Kidney (tissue), 14 donors: ENCODE data around the gene PPP6R3. TPM values are rescaled to one million over a fixed set of nuclear protein-coding genes. Genes with fewer than 3 reads are reported as not detected.

Experiments used
- DNase-seq, 5 donors: peaks; one replicate each; pipeline ENCODE4 v3.0.0-alpha.2; 2013 to 2020
- FAIRE-seq: peaks from 2 replicates; lab custom pipeline; 2012; peaks lifted over from hg19 to GRCh38; lab: Jason Lieb, UNC
- H3K27ac ChIP-seq, 2 donors: one replicate each; pipeline ENCODE4 v1.7.0; 2013; ENCODE audit warnings: low read depth in 2 of 2, low read length in 2 of 2, inconsistent platforms in 1 of 2
- H3K27me3 ChIP-seq: one replicate; pipeline ENCODE4 v1.7.1; 2013; ENCODE audit warnings: low read length, inconsistent platforms; ENCODE audit not compliant: control insufficient read depth, insufficient read depth
- H3K36me3 ChIP-seq, 3 donors: one replicate each; pipeline versions ENCODE4 v1.7.0 to v1.7.1; 2013; ENCODE audit warnings: low read length in 3 of 3, control low read depth in 1 of 3, inconsistent platforms in 1 of 3; ENCODE audit not compliant: insufficient read depth in 3 of 3, control insufficient read depth in 2 of 3
- H3K4me1 ChIP-seq, 3 donors: one replicate each; pipeline versions ENCODE4 v1.7.0 to v1.7.1; 2013; ENCODE audit warnings: low read length in 3 of 3, inconsistent platforms in 1 of 3, low read depth in 1 of 3; ENCODE audit not compliant: control insufficient read depth in 2 of 3, insufficient read depth in 2 of 3
- H3K4me3 ChIP-seq, 3 donors: one replicate each; pipeline versions ENCODE4 v1.7.0 to v1.8.1; 2013; ENCODE audit warnings: low read length in 3 of 3, control low read depth in 1 of 3, inconsistent platforms in 1 of 3
- H3K9ac ChIP-seq, 3 donors: one replicate each; pipeline versions ENCODE4 v1.7.0 to v1.7.1; 2013; ENCODE audit warnings: low read length in 3 of 3, control low read depth in 1 of 3, inconsistent platforms in 1 of 3
- H3K9me3 ChIP-seq, 3 donors: one replicate each; pipeline versions ENCODE4 v1.7.0 to v1.7.1; 2013; ENCODE audit warnings: low read length in 3 of 3, control low read depth in 1 of 3, inconsistent platforms in 1 of 3; ENCODE audit not compliant: control insufficient read depth in 2 of 3, insufficient read depth in 1 of 3
- CTCF ChIP-seq: IDR thresholded peaks from 3 replicates; pipeline ENCODE4 v1.5.1; 2012; ENCODE audit warnings: mild to moderate bottlenecking, moderate library complexity, borderline replicate concordance; ENCODE audit not compliant: insufficient read depth; ENCODE audit errors: extremely low read depth
- intact Hi-C: fragments of 100-400 bp; cut with DNase I; formaldehyde crosslinking; loops from one replicate; pipeline ENCODE4 v1.11.1; 2022
- polyA plus RNA-seq: library from polyadenylated mRNA; stranded (reverse); fragments of 350-450 nt; fragmentation: Illumina TruSeq; extraction: RNeasy Lipid Tissue Mini Kit (QIAGEN cat#74804); gene quantifications from one replicate; pipeline ENCODE4 v1.2.3, GENCODE V29; 2014; ENCODE audit warnings: low read depth, low replicate concordance; ENCODE audit not compliant: insufficient read depth
- total RNA-seq: library from RNA; stranded (reverse); fragmentation: NEBNext Ultra II Directional; extraction: Animal tissue kit (Norgen Biotek cat#: 25700); gene quantifications from one replicate; pipeline ENCODE4 v1.2.1, GENCODE V29; 2021
- donor health status: control.
- donor health status: control.
- donor health status: control.
- donor health status: control.
- donor health status: control.
- donor health status: DM: yes; HTN: yes; CAD: no.
- donor health status: Normal renal cell carcinoma (clear cell type).

The PPP6R3 gene
- total and polyA plus RNA-seq, 2 donors from 2014 or later, result 30.3 to 108 TPM

DNA sequence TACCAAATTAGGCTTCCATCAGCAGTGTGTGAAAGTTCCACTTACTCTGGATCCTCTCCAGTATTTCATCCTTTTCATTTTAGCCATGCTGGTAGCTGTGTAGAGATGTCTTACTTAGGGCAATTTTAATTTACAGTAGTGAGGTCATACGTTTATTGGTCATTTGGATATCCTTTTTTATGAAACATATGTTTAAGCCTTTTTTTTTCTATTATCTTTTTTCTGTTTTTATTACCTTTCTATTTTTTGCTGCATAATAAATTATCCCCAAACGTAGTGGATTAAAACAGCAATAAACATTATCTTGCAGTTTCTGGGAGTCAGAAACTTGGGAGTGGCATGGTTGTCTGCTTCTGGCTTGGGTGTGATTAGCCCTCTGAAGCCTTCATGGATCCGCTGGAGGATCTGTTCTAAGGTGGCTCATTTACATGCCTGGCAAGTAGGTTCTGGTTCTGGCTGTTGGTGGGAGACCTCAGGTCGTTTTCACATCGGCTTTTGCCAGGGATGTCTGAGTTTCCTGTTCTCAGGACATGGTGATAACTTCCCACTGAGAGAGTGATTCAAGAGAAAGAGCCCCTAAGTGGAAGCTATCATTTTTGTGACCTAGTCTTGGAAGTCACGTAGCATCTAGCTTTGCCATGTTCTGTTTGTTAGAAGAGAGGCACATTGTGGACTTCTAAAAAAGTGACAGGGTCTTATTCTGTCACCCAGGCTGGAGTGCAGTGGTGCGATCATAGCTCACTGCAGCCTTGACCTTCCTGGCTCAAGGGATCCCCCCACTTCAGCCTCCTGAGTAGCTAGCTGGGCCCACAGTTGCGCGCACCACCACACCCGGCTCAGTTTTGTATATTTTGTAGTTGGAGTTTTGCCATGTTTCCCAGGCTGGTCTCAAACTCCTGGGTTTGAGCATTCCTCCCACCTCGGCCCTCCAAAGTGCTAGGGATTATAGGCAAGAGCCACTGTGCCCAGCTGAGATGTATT lies 38.6 kb downstream of the PPP6R3 start:
- peaks cover 0 to 35% (median 28%) of the 10 kb centered on the region in 3 donors for H3K4me1 ChIP-seq
- H3K4me3 ChIP-seq, result no peak overlapping the region
- no peak overlapping the region for H3K9ac ChIP-seq
- intact Hi-C loops, result no loop called here
- H3K36me3 ChIP-seq, result no peaks in the 10 kb centered on the region
- no peaks in the 10 kb centered on the region for H3K9me3 ChIP-seq
- no peak overlapping the region for H3K27ac ChIP-seq
- DNase-seq, result no peak
- TF ChIP-seq CTCF, result no peak
- H3K27me3 ChIP-seq, result no peaks in the 10 kb centered on the region
- no peak for FAIRE-seq

DNA sequence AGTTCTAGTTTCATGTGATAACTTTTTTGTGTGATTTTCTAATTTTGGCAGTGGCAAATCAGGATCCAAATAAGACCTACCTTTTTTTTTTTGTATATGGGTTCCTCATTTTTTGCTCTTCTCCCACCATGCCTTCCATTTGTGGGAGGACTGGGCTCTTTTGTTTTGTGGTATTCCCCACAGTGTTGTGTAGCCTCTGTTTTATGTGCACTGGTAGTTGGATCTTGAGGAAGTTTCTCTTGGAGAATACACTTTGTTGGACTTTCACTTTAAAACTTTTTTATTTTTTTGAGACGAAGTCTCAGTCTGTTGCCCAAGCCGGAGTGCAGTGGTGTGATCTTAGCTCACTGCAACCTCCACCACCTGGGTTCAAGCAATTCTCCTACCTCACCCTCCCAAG lies 39.7 kb downstream of the PPP6R3 start:
- Histone ChIP-seq H3K9me3 (no peaks in the 10 kb centered on the region), H3K9ac (no peak overlapping the region), H3K27ac (no peak overlapping the region), H3K4me1 (peaks cover 0 to 35% (median 34%) of the 10 kb centered on the region in 3 donors), H3K4me3 (no peak overlapping the region), H3K36me3 (no peaks in the 10 kb centered on the region), H3K27me3 (no peaks in the 10 kb centered on the region)
- intact Hi-C loops, result no loop called here
- DNase-seq, result no peak
- no peak for TF ChIP-seq CTCF
- FAIRE-seq, result no peak

DNA sequence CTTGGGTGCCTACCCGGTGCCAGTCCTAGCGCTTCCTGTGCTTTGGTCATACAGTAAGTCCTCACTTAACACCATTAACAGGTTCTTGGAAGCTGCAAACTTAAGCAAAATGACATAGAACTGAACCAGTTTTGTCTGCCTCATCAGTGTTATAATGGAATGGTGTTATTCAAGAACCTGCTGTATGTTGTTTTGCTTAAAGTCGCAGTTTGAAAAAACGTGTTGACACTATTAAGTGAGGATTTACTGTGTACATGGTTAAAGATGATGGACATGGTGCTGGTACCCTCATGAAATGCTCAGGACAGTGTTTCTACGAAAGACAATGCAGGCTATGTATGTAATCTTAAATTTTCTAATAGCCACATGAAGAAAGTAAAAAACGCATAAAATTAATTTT lies 41.3 kb downstream of the PPP6R3 start:
- intact Hi-C loops, result no loop called here
- Histone ChIP-seq H3K9ac (no peak overlapping the region), H3K9me3 (no peaks in the 10 kb centered on the region), H3K4me3 (no peak overlapping the region), H3K4me1 (peaks cover 0 to 40% (median 35%) of the 10 kb centered on the region in 3 donors), H3K36me3 (no peaks in the 10 kb centered on the region), H3K27me3 (no peaks in the 10 kb centered on the region), H3K27ac (no peak overlapping the region)
- no peak for FAIRE-seq
- TF ChIP-seq CTCF, result no peak
- DNase-seq, result no peak
